Fibroblast of the aortic adventitia (primary cell): ENCODE data around the gene PITRM1. TPM values are rescaled to one million over a fixed set of nuclear protein-coding genes. Genes with fewer than 3 reads are reported as not detected.

Source experiments
- DNase-seq: peaks from one replicate; pipeline ENCODE4 v3.0.0-alpha.2; 2010; ENCODE audit warnings: low read depth
- H3K4me3 ChIP-seq: 2 replicates; pipeline ENCODE4 v1.5.1; 2011; ENCODE audit warnings: low read depth, mild to moderate bottlenecking, control low read depth, low read length, moderate library complexity
- total RNA-seq: library from RNA; depleted of rRNA; stranded (reverse); fragments of >200 nt; gene quantifications from 2 replicates; pipeline ENCODE4 v1.2.3, GENCODE V29; 2012; ENCODE audit warnings: low replicate concordance
- TF ChIP-seq, protein P1 (sequence below): IDR thresholded peaks from 2 replicates; pipeline ENCODE4 v1.5.1; 2011; ENCODE audit warnings: mild to moderate bottlenecking, low read length, control low read depth, inconsistent platforms; ENCODE audit not compliant: insufficient read depth

Gene PITRM1
- total RNA-seq, 1 donor = 110 TPM

DNA sequence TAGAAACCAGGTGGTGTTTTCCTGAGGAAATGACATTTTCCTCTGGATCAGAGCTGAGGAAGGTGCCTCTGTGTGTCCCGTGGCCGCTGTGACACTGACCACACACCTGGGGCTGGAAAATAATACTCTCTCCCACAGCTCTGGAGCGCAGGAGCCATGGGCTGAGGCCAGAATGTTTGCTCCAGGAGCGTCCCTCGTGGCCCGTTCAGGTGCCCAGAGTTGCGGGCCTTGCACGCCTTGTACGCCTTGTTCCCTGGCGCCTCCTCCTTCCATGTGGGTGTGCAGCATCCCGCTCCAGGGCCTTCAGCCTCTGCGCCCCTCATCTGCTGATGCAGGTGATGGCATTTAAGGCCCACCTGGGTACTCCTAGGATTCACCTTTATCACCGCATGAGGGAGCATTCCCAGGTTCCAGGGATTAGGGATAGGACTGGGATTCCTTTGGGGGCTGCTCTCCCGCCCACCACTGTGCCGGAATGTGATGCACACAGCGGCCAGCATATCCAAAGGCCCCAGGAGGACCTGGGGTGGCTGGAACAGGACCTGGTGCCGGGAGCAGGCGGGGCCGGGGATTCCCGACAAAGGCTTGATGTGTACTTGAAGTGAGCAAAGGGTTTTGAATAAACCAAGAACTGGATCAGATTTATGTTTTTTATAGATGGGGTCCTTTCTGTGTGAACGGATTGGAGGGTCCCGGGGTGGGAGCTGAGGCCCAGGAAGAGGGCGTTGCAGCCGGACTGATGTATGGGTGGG lies 44.0 kb downstream of the PITRM1 start:
- TF ChIP-seq, protein P1, sequence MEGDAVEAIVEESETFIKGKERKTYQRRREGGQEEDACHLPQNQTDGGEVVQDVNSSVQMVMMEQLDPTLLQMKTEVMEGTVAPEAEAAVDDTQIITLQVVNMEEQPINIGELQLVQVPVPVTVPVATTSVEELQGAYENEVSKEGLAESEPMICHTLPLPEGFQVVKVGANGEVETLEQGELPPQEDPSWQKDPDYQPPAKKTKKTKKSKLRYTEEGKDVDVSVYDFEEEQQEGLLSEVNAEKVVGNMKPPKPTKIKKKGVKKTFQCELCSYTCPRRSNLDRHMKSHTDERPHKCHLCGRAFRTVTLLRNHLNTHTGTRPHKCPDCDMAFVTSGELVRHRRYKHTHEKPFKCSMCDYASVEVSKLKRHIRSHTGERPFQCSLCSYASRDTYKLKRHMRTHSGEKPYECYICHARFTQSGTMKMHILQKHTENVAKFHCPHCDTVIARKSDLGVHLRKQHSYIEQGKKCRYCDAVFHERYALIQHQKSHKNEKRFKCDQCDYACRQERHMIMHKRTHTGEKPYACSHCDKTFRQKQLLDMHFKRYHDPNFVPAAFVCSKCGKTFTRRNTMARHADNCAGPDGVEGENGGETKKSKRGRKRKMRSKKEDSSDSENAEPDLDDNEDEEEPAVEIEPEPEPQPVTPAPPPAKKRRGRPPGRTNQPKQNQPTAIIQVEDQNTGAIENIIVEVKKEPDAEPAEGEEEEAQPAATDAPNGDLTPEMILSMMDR = no peak
- DNase-seq = no peak
- H3K4me3 ChIP-seq = no peak overlapping the region

DNA sequence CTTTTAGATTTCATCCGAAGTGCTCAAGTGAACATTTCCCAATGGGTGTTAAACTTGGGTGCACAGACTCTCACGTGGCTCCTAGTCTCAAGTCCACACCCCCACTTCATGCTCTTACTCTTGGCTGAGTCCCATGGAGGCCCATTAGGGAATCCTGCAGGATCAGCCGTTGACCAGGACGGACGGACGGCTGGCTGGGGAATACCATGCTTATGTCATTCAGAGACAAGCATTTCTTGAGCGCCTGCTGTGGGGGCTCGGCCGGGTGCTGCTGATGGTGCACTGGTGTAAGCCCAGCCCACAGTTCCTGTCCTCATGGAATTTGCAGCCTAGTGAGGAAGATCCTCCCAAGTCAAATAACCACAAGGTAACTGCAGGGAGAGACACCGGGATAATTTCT lies 44.7 kb downstream of the PITRM1 start:
- TF ChIP-seq, protein P1 = no peak
- no peak for DNase-seq
- H3K4me3 ChIP-seq = no peak overlapping the region

DNA sequence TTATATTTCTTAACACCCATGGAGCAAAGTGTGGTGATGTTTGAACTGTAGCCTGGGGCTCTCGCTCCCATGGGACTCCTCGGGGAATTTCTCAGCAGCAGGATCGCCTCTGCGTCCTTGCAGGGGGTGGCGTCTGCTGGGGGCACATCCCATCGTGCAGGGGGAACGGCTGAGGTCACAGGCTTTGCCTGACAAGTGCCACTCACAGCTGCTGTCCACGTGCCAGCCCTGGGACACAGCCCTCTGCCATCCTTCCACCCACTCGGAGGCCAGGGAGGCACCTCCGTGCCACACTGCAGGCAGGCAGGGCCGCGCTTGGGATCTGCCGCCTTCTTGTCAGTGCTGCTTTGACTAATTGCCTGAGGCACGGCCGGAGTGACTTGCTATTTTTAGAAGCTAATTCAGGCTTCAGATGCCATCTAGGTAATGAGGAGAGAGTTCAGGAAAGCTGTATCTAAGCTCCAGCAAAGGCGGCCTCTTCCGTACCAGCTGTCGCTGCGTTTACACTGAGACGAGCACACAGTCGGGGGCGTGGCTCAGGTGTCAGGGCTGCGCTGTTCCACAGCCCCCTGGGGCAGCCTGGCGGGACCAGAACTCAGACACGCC lies 45.7 kb downstream of the PITRM1 start:
- DNase-seq = no peak
- TF ChIP-seq, protein P1 = no peak
- no peak overlapping the region for H3K4me3 ChIP-seq

DNA sequence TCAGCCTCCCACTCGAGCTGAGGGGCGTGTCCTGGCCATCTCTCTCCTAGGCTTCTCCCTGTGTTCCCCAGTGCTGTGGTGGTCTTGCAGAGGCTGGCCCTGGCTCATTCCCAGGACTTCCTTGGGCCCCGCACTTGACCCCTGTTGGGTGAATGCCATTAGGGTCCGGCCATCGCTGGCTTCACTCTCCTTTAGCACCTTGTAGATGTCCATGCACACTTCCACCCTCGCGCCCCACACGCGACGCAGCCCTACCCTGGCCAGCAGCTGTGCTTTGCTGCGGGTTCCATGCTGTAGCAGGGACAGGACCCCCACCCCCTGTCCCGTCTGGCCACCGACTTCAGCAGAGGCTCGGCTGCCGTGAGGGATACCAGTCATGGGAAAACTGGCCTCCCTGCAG lies 46.3 kb downstream of the PITRM1 start:
- H3K4me3 ChIP-seq = no peak overlapping the region
- no peak for DNase-seq
- TF ChIP-seq, protein P1 = no peak

DNA sequence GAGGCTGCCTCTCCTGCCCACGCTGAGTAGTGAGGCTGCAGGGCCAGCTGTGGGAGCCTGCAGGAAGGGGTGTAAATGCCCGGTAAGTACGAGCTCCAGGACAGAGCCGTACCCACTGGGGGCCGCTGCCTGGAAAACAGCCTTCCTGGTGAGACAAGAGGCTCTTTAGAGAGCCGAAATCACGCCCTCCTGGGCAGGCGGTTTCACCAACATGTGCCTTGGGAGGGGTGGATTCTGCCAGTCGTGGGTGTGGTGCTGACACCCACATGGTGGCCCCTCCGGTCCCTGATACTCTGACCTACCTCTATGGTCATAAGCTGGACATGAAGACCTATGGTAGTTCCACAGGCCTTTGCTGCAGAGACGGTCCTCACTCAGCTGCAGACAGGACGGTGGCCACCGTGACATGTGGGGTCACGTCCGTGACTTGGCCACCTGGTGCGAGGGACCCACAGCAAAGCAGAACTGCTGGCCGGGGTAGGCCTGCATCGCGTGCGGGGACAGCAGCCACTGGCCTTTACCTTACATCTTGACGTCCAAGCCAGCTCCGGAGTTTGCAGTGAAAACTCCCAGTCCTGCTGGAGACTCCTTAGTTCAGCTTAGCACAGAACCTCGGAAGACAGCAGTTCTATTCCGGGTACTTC lies 46.9 kb downstream of the PITRM1 start:
- DNase-seq = no peak
- TF ChIP-seq, protein P1 = no peak
- H3K4me3 ChIP-seq = no peak overlapping the region

DNA sequence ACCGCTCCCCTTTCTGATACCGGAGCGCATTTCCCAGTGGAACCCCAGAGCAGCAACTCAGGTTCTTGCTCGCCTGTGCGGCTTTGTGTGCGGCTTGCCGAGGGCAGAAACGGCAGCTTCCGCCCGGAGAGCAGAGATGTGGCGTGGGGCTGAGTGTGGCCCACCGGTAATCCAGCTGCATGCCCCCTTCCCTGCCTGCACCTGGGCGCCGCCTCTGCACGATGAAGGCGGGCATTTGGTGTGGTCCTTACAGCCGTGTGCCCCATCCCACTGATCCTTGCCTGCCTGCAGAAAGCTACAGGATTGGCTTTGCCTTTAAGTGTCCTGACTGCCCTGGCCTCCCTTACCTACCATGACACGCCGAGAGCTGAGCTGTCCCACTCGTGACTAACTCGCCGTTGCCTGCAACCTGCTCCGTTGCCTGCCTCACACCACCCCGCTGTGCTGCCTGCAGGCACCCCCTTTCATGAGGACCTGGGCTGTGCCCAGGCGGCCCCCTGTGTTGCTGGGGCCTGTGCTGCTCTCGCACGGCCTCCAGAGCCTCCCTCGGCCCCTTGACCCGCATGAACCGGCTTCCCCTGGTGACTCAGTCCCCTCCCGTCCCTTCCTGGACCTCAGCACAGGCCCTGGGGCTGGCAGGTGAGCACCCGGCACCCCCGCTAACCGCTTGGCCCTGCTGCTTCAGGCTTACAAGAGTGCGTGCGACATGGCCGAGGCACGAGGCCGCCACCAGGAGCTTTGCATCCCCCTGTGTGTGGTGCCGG lies 48.0 kb downstream of the PITRM1 start:
- TF ChIP-seq, protein P1 = no peak
- H3K4me3 ChIP-seq = no peak overlapping the region
- DNase-seq = no peak
